ENCODE measurements around the gene ZEB1. TPM values are rescaled to one million over a fixed set of nuclear protein-coding genes. Genes with fewer than 3 reads are reported as not detected.

Gene ZEB1
- total and polyA plus RNA-seq, 2 of the 8 experiments (the other 6 are each of a cell fraction or from before 2014, with no cell fraction given), result 0.08 to 0.15 TPM

DNA sequence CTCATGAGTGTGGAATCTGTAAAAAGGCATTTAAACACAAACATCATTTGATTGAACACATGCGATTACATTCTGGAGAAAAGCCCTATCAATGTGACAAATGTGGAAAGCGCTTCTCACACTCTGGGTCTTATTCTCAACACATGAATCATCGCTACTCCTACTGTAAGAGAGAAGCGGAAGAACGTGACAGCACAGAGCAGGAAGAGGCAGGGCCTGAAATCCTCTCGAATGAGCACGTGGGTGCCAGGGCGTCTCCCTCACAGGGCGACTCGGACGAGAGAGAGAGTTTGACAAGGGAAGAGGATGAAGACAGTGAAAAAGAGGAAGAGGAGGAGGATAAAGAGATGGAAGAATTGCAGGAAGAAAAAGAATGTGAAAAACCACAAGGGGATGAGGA lies 207.7 kb downstream of the ZEB1 start (continued):
- TF ChIP-seq FOSL1 (IDR thresholded peaks at IDR 0.05; ENCODE audit: insufficient read depth, low read depth, low read length), result no peak
- no peak for TF ChIP-seq SRF (IDR thresholded peaks at IDR 0.05; ENCODE audit: low read depth, low read length)
- TF ChIP-seq GABPA (IDR thresholded peaks at IDR 0.05; ENCODE audit: borderline replicate concordance, insufficient read depth, low read length), result no peak
- no peak for TF ChIP-seq MAFK (IDR thresholded peaks at IDR 0.05; ENCODE audit: low read depth, low read length)
- no peak for TF ChIP-seq EZH2 (IDR thresholded peaks at IDR 0.05; ENCODE audit: low read depth, low read length, severe bottlenecking)
- no peak for TF ChIP-seq SP1 (IDR thresholded peaks at IDR 0.05; ENCODE audit: low read depth, low read length)
- no peak for TF ChIP-seq SIX5 (IDR thresholded peaks at IDR 0.05; ENCODE audit: low read depth, low read length)
- TF ChIP-seq POLR2A (IDR thresholded peaks at IDR 0.05; ENCODE audit: control extremely low read depth in 1 of 2, low read depth in 2 of 2, low read length in 2 of 2), result no peak
